ENCODE data around the gene ATP13A1.

ATP13A1 gene

GRCh38 chr19:19662344-19662743, 1.1 kb downstream of the ATP13A1 start:
- no peak for DNase-seq

GRCh38 chr19:19661675-19662251, 1.7 kb downstream of the ATP13A1 start:
- DNase-seq: no peak

GRCh38 chr19:19661141-19661674, 2.3 kb downstream of the ATP13A1 start:
- DNase-seq: no peak

- no peak for DNase-seq
Measured at GRCh38 chr19:19659646-19660245, 3.7 kb downstream of the ATP13A1 start.

- DNase-seq: no peak
Measured at GRCh38 chr19:19657397-19657783, 6.1 kb downstream of the ATP13A1 start.

GRCh38 chr19:19656451-19657396, 6.8 kb downstream of the ATP13A1 start:
- DNase-seq: no peak

- no peak for DNase-seq
Measured at GRCh38 chr19:19655641-19656343, 7.7 kb downstream of the ATP13A1 start.

- no peak for DNase-seq
Measured at GRCh38 chr19:19655051-19655594, 8.4 kb downstream of the ATP13A1 start.

GRCh38 chr19:19654441-19654840, 9.0 kb downstream of the ATP13A1 start:
- no peak for DNase-seq

GRCh38 chr19:19653597-19654147, 9.8 kb downstream of the ATP13A1 start:
- no peak for DNase-seq

- DNase-seq: no peak
Measured at GRCh38 chr19:19652482-19653295, 10.8 kb downstream of the ATP13A1 start.

GRCh38 chr19:19651076-19651475, 12.4 kb downstream of the ATP13A1 start:
- no peak for DNase-seq

- DNase-seq: no peak
Measured at GRCh38 chr19:19650331-19650730, 13.1 kb downstream of the ATP13A1 start.

GRCh38 chr19:19649580-19649995, 13.9 kb downstream of the ATP13A1 start:
- no peak for DNase-seq

- DNase-seq: no peak
Measured at GRCh38 chr19:19649155-19649554, 14.3 kb downstream of the ATP13A1 start.

GRCh38 chr19:19647037-19647835, 16.2 kb downstream of the ATP13A1 start:
- no peak for DNase-seq

GRCh38 chr19:19645233-19645870, 18.1 kb downstream of the ATP13A1 start:
- no peak for DNase-seq

GRCh38 chr19:19644054-19644388, 19.5 kb downstream of the ATP13A1 start:
- DNase-seq: no peak

GRCh38 chr19:19643158-19644053, 20.1 kb downstream of the ATP13A1 start, which contains the start of gene GMIP:
Gene GMIP (minus strand): TSS chr19:19643657. CDS start chr19:19643529, 128 bp downstream.
- peak; percentile 35 for DNase-seq
